ENCODE data around the gene UGT1A10.

DNA sequence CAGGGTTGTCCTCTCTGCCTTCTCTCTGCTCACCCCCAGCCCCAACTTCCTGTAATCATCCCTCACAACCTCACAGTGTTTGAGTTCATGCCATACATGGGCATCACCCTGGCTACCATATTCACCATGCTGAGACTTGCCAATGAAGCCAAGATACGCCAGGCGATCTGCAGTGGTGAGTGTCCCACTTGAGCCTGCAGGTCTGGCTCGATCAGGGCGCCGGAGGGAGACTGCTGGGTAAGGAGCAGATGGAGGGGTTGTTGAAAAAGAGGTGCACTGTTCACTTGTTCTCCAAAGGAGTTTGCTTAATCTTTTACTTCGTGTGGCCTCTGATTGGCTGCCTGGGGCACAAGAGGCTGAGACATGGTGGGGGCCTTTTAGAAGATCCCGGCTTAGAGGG, 156.5 kb downstream of the UGT1A10 start:
- TF ChIP-seq IKZF1 (conservative IDR thresholded peaks at IDR 0.05) (no peak), CBX5 (IDR thresholded peaks at IDR 0.05; ENCODE audit: low read depth) (no peak), ESRRA (IDR thresholded peaks at IDR 0.05; ENCODE audit: low read length) (no peak), SPI1 (IDR thresholded peaks at IDR 0.05; ENCODE audit: borderline replicate concordance, insufficient read depth, low read depth, low read length) (no peak), CBX3 (IDR thresholded peaks at IDR 0.05; ENCODE audit: borderline replicate concordance, low read depth) (no peak)
- TF ChIP-seq, protein P1, sequence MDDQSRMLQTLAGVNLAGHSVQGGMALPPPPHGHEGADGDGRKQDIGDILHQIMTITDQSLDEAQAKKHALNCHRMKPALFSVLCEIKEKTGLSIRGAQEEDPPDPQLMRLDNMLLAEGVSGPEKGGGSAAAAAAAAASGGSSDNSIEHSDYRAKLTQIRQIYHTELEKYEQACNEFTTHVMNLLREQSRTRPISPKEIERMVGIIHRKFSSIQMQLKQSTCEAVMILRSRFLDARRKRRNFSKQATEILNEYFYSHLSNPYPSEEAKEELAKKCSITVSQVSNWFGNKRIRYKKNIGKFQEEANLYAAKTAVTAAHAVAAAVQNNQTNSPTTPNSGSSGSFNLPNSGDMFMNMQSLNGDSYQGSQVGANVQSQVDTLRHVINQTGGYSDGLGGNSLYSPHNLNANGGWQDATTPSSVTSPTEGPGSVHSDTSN (IDR thresholded peaks at IDR 0.05; ENCODE audit: insufficient replicate concordance, low read depth, low read length): no peak

Measured in GM12878 (cell line).